Endothelial cell of umbilical vein (primary cell): Measurements from ENCODE around the gene OR8A1. TPM values are rescaled to one million over a fixed set of nuclear protein-coding genes. Genes with fewer than 3 reads are reported as not detected.

Experiments
- BruUV-seq: library from RNA; stranded (reverse); fragments of 400-500 nt; replicated peaks from 2 replicates; lab custom pipeline; 2021; lab: Mats Ljungman, UMichigan
- CTCF ChIA-PET: fragments of 300-600, 350-600 bp; sonication (Branson Sonifier 250); formaldehyde crosslinking; loops from one replicate; lab custom pipeline; 2021; ENCODE audit warnings: antibody characterized with exemption, inconsistent platforms; lab: Charles Lee
- POLR2A ChIA-PET: fragments of 300-600, 350-600 bp; sonication (Branson Sonifier 250); formaldehyde crosslinking; loops from one replicate; lab custom pipeline; 2021; ENCODE audit warnings: antibody characterized with exemption, inconsistent platforms; lab: Charles Lee
- DNase-seq: peaks from one replicate; pipeline ENCODE4 v3.0.0-alpha.2; 2011; ENCODE audit warnings: low read depth, low spot score
- FAIRE-seq: peaks from 2 replicates; lab custom pipeline; 2011; peaks lifted over from hg19 to GRCh38; lab: Jason Lieb, UNC
- H2AFZ ChIP-seq: 2 replicates; pipeline ENCODE4 v1.6.0; 2012; ENCODE audit warnings: low read depth, low read length, control low read depth, inconsistent platforms
- H3K27ac ChIP-seq: 2 replicates; pipeline ENCODE4 v1.5.1; 2011; ENCODE audit warnings: low read depth, mild to moderate bottlenecking, control low read depth, low read length, moderate library complexity; ENCODE audit not compliant: insufficient read depth
- H3K27me3 ChIP-seq, 2 experiments: 2 replicates each; pipeline versions ENCODE4 v1.6.0 to v1.6.1; 2011; ENCODE audit warnings: low read length in 2 of 2, mixed read lengths in 1 of 2; ENCODE audit not compliant: control insufficient read depth in 2 of 2, insufficient read depth in 2 of 2
- H3K36me3 ChIP-seq, 2 experiments: 2 replicates in 1 of 2; 3 replicates in 1 of 2; pipeline ENCODE4 v1.5.1; 2011; ENCODE audit warnings: low read length in 2 of 2, mild to moderate bottlenecking in 1 of 2, moderate library complexity in 1 of 2; ENCODE audit not compliant: control insufficient read depth in 2 of 2, insufficient read depth in 2 of 2; ENCODE audit errors: extremely low read depth in 1 of 2
- H3K4me1 ChIP-seq: 3 replicates; pipeline ENCODE4 v1.5.1; 2011; ENCODE audit warnings: mild to moderate bottlenecking, low read length; ENCODE audit not compliant: control insufficient read depth, insufficient read depth; ENCODE audit errors: extremely low read depth
- H3K4me2 ChIP-seq: 2 replicates; pipeline ENCODE4 v1.6.1; 2011; ENCODE audit warnings: low read length, control low read depth, mixed read lengths; ENCODE audit not compliant: insufficient read depth
- H3K4me3 ChIP-seq, 3 experiments: fragments of 200-600 bp in 1 of 3; sonication (generic), shearing (Covaris generic) in 1 of 3; replicated peaks in 1 of 3; 2 replicates each; pipeline ENCODE4 v1.5.1; 2011 to 2016; ENCODE audit warnings: control low read depth in 3 of 3, low read length in 3 of 3, mild to moderate bottlenecking in 2 of 3, inconsistent platforms in 1 of 3, low read depth in 1 of 3, moderate library complexity in 1 of 3; ENCODE audit not compliant: insufficient read depth in 1 of 3
- H3K79me2 ChIP-seq: 2 replicates; pipeline ENCODE4 v1.6.0; 2012; ENCODE audit warnings: low read length, inconsistent platforms; ENCODE audit not compliant: control insufficient read depth, insufficient read depth
- H3K9ac ChIP-seq: replicated peaks from 2 replicates; pipeline ENCODE3; 2011; ENCODE audit warnings: low read length, control low read depth; ENCODE audit not compliant: insufficient read depth; ENCODE audit errors: extremely low read depth
- H3K9me1 ChIP-seq: replicated peaks from 3 replicates; pipeline ENCODE4 v1.6.0; 2011; ENCODE audit warnings: mild to moderate bottlenecking, low read length; ENCODE audit not compliant: control insufficient read depth, insufficient read depth; ENCODE audit errors: extremely low read depth
- H3K9me3 ChIP-seq: replicated peaks from 2 replicates; pipeline ENCODE4 v1.5.1; 2012; ENCODE audit warnings: low read length, inconsistent platforms; ENCODE audit not compliant: control insufficient read depth, insufficient read depth
- H4K20me1 ChIP-seq: replicated peaks from 2 replicates; pipeline ENCODE3; 2011; ENCODE audit warnings: mild to moderate bottlenecking, low read length; ENCODE audit not compliant: control insufficient read depth, insufficient read depth; ENCODE audit errors: extremely low read depth
- CTCF ChIP-seq, 2 donors: IDR thresholded peaks; 1 replicate in 1 of 2; 2 replicates in 1 of 2; pipeline ENCODE4 v1.5.1; 2011; ENCODE audit warnings: low read length in 2 of 2, mild to moderate bottlenecking in 2 of 2, moderate library complexity in 2 of 2, control low read depth in 1 of 2, inconsistent platforms in 1 of 2, low read depth in 1 of 2; ENCODE audit not compliant: insufficient read depth in 1 of 2; ENCODE audit errors: extremely low read depth in 1 of 2
- GATA2 ChIP-seq: IDR thresholded peaks from 2 replicates; pipeline ENCODE4 v1.7.0; 2011; ENCODE audit warnings: low read depth, mild to moderate bottlenecking, moderate library complexity, mixed read lengths, low read length; ENCODE audit not compliant: insufficient read length, insufficient read depth
- JUN ChIP-seq: IDR thresholded peaks from 2 replicates; pipeline ENCODE4 v1.6.1; 2011; ENCODE audit warnings: borderline replicate concordance, low read depth; ENCODE audit not compliant: insufficient read length, insufficient read depth
- MYC ChIP-seq: IDR thresholded peaks from one replicate; pipeline ENCODE4 v1.6.1; 2011; ENCODE audit warnings: mild to moderate bottlenecking, low read depth, low read length
- POLR2A ChIP-seq: IDR thresholded peaks from 2 replicates; pipeline ENCODE4 v1.6.1; 2012; ENCODE audit warnings: low read depth, mild to moderate bottlenecking, control low read depth, low read length
- dilution Hi-C: fragments of 300-500 bp; cut with MboI; formaldehyde crosslinking; loops from one replicate; pipeline ENCODE4 v1.15.0; 2019; ENCODE audit warnings: low sequenced_read_pairs; ENCODE audit not compliant: extremely low pct_ligation_motif_present
- intact Hi-C: fragments of 100-400 bp; cut with micrococcal nuclease; formaldehyde crosslinking; loops from one replicate; pipeline ENCODE4 v1.10.0; 2022
- polyA plus RNA-seq, 4 experiments: library from polyadenylated mRNA; depleted of rRNA in 3 of 4; stranded (reverse) in 3 of 4; unstranded in 1 of 4; fragments of >200 nt; gene quantifications; 2 replicates each; pipeline versions ENCODE4 v1.2.1 to v1.2.3, GENCODE V29; 2011 to 2012; ENCODE audit warnings: missing spikeins in 1 of 4
- total RNA-seq: library from RNA; stranded (reverse); gene quantifications from 2 replicates; pipeline ENCODE4 v1.2.3, GENCODE V29; 2021

Gene OR8A1
- total and polyA plus RNA-seq, 2 donors (not counting 3 experiments of a cell fraction or from before 2014, with no cell fraction given), result not detected

DNA sequence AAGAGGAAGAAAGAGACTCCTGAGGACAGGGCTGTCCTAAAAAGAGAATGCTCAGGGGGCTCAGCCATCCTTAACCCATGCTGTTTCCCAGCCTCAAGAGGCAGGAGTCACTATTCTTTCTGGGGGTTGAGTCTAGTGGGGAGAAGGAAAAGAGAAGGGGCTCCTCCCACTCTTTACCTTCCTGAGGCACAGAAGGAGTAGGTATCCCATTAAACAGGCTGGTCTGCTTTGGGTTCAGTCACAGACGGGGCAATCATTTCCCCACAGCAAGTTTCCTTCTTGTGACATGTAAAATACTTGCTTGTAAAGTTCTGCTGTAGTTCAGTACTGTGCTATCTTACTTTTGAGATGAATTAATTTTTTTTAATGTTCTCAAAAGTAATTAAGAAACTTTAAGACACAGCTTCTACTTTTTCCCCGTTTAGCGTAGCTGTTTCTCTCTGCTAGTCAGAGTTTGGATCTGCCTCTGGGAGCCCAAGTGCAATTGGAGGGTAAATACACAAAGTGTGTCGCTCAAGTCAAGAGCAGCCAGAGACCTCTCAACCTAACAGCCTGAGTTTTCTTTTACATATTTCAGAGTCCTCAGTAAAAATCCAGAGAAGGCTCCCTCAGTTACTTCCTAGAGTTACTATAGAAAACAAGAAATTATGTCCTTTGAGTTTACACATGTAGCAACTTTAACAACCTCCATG is 15.0 kb downstream of the OR8A1 start:
- Histone ChIP-seq H3K9me3 (no peaks in the 10 kb centered on the region), H3K36me3 (no peaks in the 10 kb centered on the region), H2AFZ (no peak overlapping the region), H3K27ac (no peak overlapping the region), H3K27me3 (peaks cover 7 to 14% of the 10 kb centered on the region in 2 experiments), H3K4me2 (no peak overlapping the region), H3K4me1 (no peaks in the 10 kb centered on the region), H3K4me3 (no peak overlapping the region), H3K9me1 (no peaks in the 10 kb centered on the region), H3K79me2 (no peaks in the 10 kb centered on the region), H3K9ac (no peak overlapping the region), H4K20me1 (no peaks in the 10 kb centered on the region)
- ChIA-PET POLR2A (no interaction called here), CTCF (interaction anchor here (0.7 to 3.9 kb wide), 11 partner anchors 12 to 516 kb away, joined by 3 to 52 read pairs (median 5); partner anchors contain the start of gene OR8A1)
- no peak for DNase-seq
- FAIRE-seq, result no peak
- intact Hi-C loops (loop anchor here (5.0 kb wide), 1 partner anchor 513 kb away; no protein-coding TSS in a partner anchor), dilution Hi-C loops (no loop called here)
- no peak for TF ChIP-seq POLR2A
- no peak for TF ChIP-seq GATA2
- no peak for TF ChIP-seq JUN
- BruUV-seq, result no TSS peak

- no peak overlapping the region for H3K4me2 ChIP-seq
- H4K20me1 ChIP-seq, result no peaks in the 10 kb centered on the region
- H3K9me3 ChIP-seq, result no peaks in the 10 kb centered on the region
- H3K27ac ChIP-seq, result no peak overlapping the region
- H2AFZ ChIP-seq, result no peak overlapping the region
- POLR2A ChIA-PET, result no interaction called here
- no peaks in the 10 kb centered on the region for H3K79me2 ChIP-seq
- BruUV-seq, result no TSS peak
- FAIRE-seq, result peak; percentile 82
- H3K4me3 ChIP-seq, result no peak overlapping the region
- H3K4me1 ChIP-seq, result no peaks in the 10 kb centered on the region
- peak; percentile 52 to 57 for TF ChIP-seq CTCF (IDR thresholded peaks at IDR 0.05; ENCODE audit: extremely low read depth in 1 of 2, insufficient read depth in 1 of 2, low read depth in 1 of 2, low read length in 2 of 2)
- TF ChIP-seq MYC, result no peak
- peak; percentile 59 for DNase-seq
- no peak overlapping the region for H3K9ac ChIP-seq
- no peaks in the 10 kb centered on the region for H3K36me3 ChIP-seq
- CTCF ChIA-PET, result interaction anchor here (0.6 to 3.9 kb wide), 7 partner anchors 17 to 515 kb away, joined by 3 to 52 read pairs (median 8); partner anchors contain the start of gene OR8A1
- dilution Hi-C loops (no loop called here), intact Hi-C loops (loop anchor here (1.0 to 5.0 kb wide), 3 partner anchors 171 to 514 kb away; no protein-coding TSS in a partner anchor)
- H3K27me3 ChIP-seq, result peaks cover 7 to 16% of the 10 kb centered on the region in 2 experiments
- no peaks in the 10 kb centered on the region for H3K9me1 ChIP-seq
Measured at GRCh38 chr11:124586238-124586860, 16.6 kb downstream of the OR8A1 start.
